Retinal pigment epithelial cell (primary cell): ENCODE measurements around the gene FAM174C.

Source experiments
- DNase-seq: peaks from one replicate; pipeline ENCODE4 v3.0.0-alpha.2; 2010; ENCODE audit warnings: low read depth
- H3K4me3 ChIP-seq: 2 replicates; pipeline ENCODE4 v1.5.1; 2011; ENCODE audit warnings: mild to moderate bottlenecking, low read length, control low read depth, moderate library complexity
- TF ChIP-seq, protein P1 (sequence below): conservative IDR thresholded peaks from 2 replicates; pipeline ENCODE4 v1.5.1; 2011; ENCODE audit warnings: low read depth, low read length, control low read depth, inconsistent platforms

Gene FAM174C

DNA sequence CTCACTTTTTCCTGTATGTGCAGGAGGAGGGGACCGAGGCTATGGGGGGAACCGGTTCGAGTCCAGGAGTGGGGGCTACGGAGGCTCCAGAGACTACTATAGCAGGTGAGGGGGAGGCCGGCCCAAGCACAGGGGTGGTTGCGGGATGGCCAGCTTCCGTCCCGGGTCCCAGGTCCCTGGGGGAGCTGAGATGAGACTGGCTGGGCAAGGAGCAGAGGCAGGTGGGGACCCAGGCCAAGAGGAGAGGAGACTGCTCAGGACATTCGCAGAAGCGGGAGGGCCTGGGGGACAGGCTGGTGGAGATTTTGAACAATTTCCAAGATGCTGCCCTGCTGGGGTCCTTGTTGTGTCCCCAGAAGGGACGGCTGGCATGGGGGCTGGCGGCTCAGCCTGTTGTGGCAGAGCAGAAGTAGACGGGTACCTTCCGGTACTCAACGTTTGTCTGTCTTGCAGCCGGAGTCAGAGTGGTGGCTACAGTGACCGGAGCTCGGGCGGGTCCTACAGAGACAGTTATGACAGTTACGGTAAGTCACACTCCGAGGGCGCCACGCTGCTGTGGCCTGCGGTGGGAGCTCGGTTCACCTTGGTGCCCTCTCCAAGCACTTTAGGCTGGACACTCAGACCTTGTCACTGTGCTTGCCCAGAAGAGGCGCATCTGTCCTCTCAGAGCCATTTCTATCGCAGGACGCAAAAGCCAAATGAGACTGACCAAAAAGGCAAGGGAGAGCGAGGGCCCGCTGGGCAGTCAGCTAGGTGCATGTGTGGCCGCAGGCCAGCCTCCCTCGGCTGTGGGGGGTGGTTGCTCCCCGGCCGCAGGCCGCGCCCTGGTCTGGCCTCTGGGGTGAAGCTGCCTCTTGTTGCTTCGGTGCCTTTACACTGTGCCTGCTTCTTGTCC, 3.6 kb upstream of the FAM174C start:
- TF ChIP-seq, protein P1, sequence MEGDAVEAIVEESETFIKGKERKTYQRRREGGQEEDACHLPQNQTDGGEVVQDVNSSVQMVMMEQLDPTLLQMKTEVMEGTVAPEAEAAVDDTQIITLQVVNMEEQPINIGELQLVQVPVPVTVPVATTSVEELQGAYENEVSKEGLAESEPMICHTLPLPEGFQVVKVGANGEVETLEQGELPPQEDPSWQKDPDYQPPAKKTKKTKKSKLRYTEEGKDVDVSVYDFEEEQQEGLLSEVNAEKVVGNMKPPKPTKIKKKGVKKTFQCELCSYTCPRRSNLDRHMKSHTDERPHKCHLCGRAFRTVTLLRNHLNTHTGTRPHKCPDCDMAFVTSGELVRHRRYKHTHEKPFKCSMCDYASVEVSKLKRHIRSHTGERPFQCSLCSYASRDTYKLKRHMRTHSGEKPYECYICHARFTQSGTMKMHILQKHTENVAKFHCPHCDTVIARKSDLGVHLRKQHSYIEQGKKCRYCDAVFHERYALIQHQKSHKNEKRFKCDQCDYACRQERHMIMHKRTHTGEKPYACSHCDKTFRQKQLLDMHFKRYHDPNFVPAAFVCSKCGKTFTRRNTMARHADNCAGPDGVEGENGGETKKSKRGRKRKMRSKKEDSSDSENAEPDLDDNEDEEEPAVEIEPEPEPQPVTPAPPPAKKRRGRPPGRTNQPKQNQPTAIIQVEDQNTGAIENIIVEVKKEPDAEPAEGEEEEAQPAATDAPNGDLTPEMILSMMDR = no peak

DNA sequence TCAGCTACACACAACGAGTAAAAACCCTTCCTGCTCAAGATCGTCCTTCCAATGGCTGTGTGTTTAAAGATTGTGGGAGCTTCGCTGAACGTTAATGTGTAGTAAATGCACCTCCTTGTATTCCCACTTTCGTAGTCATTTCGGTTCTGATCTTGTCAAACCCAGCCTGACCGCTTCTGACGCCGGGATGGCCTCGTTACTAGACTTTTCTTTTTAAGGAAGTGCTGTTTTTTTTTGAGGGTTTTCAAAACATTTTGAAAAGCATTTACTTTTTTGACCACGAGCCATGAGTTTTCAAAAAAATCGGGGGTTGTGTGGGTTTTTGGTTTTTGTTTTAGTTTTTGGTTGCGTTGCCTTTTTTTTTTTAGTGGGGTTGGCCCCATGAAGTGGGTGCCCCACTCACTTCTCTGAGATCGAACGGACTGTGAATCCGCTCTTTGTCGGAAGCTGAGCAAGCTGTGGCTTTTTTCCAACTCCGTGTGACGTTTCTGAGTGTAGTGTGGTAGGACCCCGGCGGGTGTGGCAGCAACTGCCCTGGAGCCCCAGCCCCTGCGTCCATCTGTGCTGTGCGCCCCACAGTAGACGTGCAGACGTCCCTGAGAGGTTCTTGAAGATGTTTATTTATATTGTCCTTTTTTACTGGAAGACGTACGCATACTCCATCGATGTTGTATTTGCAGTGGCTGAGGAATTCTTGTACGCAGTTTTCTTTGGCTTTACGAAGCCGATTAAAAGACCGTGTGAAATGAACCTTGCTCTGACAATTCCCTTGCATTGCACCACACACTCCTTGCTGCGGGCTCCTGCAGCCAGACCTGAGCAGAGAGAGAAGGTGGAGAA, 2.7 kb upstream of the FAM174C start:
- TF ChIP-seq, protein P1 = no peak
- DNase-seq = no peak
- no peak overlapping the region for H3K4me3 ChIP-seq

More for the DNA sequence above, 3.6 kb upstream of the FAM174C start:
- no peak overlapping the region for H3K4me3 ChIP-seq
- DNase-seq = no peak

DNA sequence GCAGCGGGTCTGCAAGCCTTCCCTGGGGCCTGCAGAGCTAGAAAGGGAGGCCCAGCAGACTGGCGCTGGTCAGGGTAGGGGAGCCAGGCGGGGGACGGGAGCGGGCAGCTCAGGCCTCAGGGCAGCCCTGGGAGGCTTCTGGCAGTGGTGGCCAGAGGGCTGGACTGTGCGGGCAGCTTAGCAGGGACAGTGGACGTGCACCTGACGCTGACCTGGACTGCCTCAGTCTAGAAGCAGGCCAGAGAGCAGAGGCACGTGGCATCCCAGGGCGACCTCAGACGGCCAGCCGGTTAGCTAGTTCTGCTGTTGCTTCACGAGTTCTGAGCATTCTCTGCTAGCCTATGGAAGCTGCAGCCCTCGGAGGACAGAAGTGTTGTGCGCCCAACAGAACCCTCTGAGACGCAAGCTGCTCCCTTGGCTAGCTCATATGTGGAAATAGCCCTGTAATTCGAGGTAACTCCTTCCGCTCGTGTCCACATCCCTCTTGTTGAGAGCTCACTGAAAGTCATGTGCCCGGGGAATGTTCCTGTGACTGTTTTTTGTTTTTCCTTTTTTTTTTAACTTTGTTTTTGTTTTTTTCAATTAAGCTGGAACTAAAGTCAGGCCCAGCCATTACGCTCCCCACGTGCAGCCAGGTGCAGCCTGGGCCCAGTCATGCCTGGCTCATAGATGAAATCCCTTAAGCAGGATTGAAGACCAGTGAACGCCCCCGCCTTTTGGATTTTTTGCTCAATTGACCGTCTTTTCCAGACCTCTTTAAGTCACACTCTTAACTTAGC, 1.9 kb upstream of the FAM174C start:
- no peak for DNase-seq
- no peak overlapping the region for H3K4me3 ChIP-seq
- TF ChIP-seq, protein P1 = no peak

DNA sequence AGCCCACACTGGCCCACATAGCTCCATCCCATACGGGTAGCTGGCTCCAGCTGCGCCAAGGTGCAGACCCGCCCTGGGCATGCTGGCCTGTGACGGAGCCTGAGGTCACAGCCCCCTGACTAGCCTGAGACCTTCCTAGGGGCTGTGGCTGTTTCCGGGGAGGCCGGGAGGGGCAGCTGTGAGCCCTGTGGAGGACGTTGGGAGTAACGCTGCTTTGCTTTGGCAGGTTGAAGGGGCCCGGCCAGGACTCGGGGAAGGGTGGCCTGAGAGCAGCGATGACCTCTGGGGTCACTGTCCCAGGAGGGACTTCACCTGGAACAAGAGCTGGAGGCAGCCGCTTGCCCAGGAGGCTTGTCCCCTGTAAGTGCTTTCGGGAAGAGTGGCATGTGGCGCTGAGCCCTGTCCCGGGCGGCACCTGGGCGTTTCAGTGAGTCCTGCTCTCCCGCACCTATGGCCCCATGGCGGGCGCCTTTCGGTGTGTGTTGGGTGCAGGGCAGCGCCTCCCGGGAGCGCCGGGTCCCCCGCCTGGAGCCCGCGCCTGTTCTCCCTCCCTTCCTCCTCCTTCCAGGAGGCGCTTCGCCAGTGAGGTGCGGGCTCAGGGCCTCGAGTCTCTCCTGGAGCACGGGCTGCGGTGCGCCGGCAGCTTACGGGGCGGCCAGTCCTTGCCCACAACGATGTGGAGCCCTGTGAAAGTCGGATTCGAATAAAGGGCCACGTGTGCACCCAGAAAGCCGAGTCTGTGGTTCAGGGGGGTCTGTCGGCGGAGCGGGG, 1.1 kb upstream of the FAM174C start:
- DNase-seq = no peak

DNA sequence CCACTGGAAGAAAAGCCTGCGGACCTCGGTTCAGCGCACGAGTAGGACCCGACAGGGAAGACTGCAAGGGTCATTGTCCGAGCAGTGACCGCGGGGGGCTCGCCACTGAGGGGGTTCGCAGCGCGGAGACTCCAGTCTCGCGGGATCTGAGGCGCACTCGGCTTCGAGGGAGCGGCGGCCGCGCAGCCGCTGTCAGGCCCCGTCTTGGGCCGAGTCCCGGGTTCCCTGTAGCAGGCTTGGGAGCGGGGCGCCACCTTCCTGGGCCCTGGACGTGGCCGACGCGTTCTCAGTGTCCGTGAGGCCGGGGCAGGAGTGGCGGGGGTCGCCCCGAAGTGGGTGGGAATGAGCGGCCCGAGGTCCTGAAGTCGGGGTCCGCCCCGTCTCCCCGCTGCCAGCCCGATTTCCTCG, 474 bp upstream of the FAM174C start:
- H3K4me3 ChIP-seq = peak overlapping the region; percentile 24
- TF ChIP-seq, protein P1 = no peak
- no peak for DNase-seq

More for the DNA sequence above, 1.1 kb upstream of the FAM174C start:
- TF ChIP-seq, protein P1 = no peak
- H3K4me3 ChIP-seq = no peak overlapping the region

DNA sequence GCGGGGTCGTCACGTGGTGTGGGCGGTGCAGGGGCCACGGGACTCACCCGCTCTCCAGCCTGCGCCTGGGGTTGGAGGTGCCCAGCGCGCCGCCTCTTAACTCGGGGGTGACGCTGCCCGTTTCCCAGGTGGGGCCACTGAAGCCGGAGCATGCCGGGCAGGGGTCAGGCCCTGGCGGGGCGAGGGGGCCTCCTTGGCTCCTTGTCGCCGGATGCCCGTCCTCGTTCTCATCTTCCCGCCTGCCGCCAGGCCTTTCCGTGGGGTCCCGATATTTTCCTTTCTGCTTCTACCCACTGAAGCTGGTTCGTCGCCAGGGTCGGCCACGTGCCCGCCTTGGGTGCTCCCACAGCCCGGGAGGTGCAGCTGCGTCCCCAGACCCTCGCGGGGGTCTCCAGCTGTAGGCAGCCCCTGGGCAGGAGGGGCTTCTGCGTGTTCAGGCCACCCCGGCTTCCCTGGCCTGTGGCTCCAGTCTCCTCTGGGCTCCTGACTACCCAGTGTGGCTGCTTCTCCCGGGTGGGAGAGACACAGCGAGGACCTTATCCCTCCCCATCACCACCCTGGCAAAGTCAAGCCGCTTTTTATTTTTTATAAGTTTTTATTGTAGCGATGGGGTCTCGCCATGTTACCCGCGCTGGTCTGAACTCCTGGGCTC, 772 bp downstream of the FAM174C start:
- TF ChIP-seq, protein P1 = no peak
- no peak for DNase-seq
- peak overlapping the region; percentile 60 for H3K4me3 ChIP-seq
